Mucosa of descending colon (tissue), 3 donors: ENCODE measurements around the gene SERINC5. TPM values are rescaled to one million over a fixed set of nuclear protein-coding genes. Genes with fewer than 3 reads are reported as not detected.

Experiments used
- ATAC-seq: fragments of 200-7000 bp; cut with Tn5 transposase; one replicate; pipeline ENCODE4 v1.9.1; 2020; ENCODE audit warnings: mild to moderate bottlenecking, moderate library complexity
- DNase-seq, 3 donors: peaks; one replicate each; pipeline ENCODE4 v3.0.0-alpha.2; 2020
- H3K36me3 ChIP-seq: fragments of 200-600 bp; one replicate; pipeline ENCODE4 v1.8.0; 2021; ENCODE audit warnings: low read depth, mild to moderate bottlenecking
- H3K4me1 ChIP-seq: fragments of 200-600 bp; one replicate; pipeline ENCODE4 v1.8.0; 2021; ENCODE audit warnings: low read depth, mild to moderate bottlenecking
- H3K4me3 ChIP-seq: fragments of 200-600 bp; one replicate; pipeline ENCODE4 v1.8.0; 2021; ENCODE audit warnings: mild to moderate bottlenecking
- H3K9me3 ChIP-seq: fragments of 200-600 bp; one replicate; pipeline ENCODE4 v1.8.0; 2021; ENCODE audit warnings: mild to moderate bottlenecking
- intact Hi-C, 2 donors: fragments of 100-400 bp; cut with DNase I in 1 of 2; cut with micrococcal nuclease in 1 of 2; formaldehyde crosslinking; loops; one replicate each; pipeline versions ENCODE4 v1.11.0 to v1.11.1; 2022; cut with DNase I, micrococcal nuclease
- total RNA-seq, 3 donors: library from RNA; stranded (reverse); fragmentation: NEBNext Ultra II Directional in 2 of 3; extraction: Animal tissue kit (Norgen Biotek cat#: 25700) in 2 of 3; gene quantifications; one replicate each; pipeline versions ENCODE4 v1.2.1 to v1.2.4, GENCODE V29; 2021 to 2023
- TF ChIP-seq, protein P1 (sequence below): fragments of 200-600 bp; IDR thresholded peaks from one replicate; pipeline ENCODE4 v1.8.0; 2022; ENCODE audit warnings: antibody characterized with exemption, mild to moderate bottlenecking
- donor health status: DM: no; HTN: no; CAD: no; lungs with moderate emphysema.
- donor health status: DM: no; HTN: no; CAD: no.
- donor health status: DM: no; HTN: yes; CAD: no.

SERINC5 gene
- total RNA-seq, 3 donors from 2014 or later, result 66.6 to 153 (median 126) TPM

DNA sequence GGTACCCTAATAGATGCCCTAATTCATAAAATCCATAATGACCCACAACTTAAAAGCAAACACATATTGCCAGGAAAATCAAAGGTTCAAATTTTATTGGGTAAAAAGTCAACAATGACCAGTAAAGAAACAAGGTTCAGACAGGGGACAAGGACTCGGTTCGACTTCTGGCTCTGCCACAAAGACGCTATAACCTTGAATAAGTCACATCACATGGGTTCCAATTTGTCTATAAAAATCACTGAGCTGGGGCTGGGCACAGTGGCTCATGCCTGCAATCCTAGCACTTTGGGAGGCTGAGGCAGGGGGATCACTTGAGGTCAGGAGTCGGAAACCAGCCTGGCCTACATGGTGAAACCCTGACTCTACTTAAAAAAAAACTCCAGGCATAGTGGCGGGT lies 80.5 kb downstream of the SERINC5 start:
- Histone ChIP-seq H3K4me3 (no peak overlapping the region), H3K4me1 (peaks cover 2% of the 10 kb centered on the region), H3K9me3 (no peaks in the 10 kb centered on the region), H3K36me3 (no peaks in the 10 kb centered on the region)
- ATAC-seq, result peak; percentile 17
- intact Hi-C loops, result no loop called here
- DNase-seq, result no peak
- TF ChIP-seq, protein P1, sequence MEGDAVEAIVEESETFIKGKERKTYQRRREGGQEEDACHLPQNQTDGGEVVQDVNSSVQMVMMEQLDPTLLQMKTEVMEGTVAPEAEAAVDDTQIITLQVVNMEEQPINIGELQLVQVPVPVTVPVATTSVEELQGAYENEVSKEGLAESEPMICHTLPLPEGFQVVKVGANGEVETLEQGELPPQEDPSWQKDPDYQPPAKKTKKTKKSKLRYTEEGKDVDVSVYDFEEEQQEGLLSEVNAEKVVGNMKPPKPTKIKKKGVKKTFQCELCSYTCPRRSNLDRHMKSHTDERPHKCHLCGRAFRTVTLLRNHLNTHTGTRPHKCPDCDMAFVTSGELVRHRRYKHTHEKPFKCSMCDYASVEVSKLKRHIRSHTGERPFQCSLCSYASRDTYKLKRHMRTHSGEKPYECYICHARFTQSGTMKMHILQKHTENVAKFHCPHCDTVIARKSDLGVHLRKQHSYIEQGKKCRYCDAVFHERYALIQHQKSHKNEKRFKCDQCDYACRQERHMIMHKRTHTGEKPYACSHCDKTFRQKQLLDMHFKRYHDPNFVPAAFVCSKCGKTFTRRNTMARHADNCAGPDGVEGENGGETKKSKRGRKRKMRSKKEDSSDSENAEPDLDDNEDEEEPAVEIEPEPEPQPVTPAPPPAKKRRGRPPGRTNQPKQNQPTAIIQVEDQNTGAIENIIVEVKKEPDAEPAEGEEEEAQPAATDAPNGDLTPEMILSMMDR, result no peak

DNA sequence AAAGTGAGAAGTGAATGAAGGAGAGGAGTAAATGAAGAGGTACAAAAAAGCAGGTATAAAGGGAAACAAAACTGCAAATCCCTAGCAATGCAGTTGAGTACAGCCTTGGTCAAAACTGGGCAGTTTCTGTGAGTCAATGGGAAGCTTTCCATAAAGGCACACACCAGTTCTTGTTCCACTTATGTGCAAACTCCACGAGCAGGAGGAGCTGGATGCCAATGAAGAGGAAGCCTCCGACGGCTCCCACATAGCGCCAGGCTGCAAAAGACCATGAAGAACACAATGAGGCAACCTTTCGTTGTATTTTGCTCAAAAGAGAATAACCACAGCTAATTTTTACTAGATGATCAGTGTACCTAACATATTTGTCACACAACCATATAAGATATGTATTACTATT lies 81.1 kb downstream of the SERINC5 start:
- Histone ChIP-seq H3K4me3 (no peak overlapping the region), H3K9me3 (no peaks in the 10 kb centered on the region), H3K4me1 (no peaks in the 10 kb centered on the region), H3K36me3 (no peaks in the 10 kb centered on the region)
- no peak for ATAC-seq
- intact Hi-C loops, result no loop called here
- TF ChIP-seq, protein P1, result no peak
- DNase-seq, result no peak

DNA sequence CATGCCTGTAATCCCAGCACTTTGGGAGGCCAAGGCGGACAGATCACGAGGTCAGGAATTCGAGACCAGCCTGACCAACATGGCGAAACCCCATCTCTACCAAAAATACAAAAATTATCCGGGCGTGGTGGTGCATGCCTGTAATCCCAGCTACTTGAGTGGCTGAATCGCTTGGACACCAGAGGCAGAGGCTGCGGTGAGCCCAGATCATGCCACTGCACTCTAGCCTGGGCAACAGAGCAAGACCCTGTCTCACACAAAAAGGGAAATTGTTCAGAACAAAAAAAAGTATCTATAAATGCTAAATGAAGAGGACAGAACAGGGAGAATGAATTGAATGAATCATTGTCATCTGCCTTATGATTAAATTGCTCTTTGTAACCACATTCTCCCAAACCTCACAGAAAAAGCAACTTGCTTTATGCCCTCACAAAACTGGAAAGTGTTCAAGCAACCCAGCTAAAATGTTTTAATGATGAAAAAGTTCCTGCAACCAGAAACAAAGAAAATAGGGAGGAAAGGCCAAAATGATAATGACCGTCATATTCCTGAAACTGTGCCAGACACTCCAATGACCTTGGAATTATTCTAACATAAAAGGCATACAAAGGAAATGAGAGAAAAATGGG lies 83.7 kb downstream of the SERINC5 start:
- DNase-seq (no peak), ATAC-seq (no peak)
- H3K36me3 ChIP-seq, result no peaks in the 10 kb centered on the region
- intact Hi-C loops, result no loop called here
- no peaks in the 10 kb centered on the region for H3K4me1 ChIP-seq
- no peaks in the 10 kb centered on the region for H3K9me3 ChIP-seq
- TF ChIP-seq, protein P1, result no peak
- H3K4me3 ChIP-seq, result no peak overlapping the region

DNA sequence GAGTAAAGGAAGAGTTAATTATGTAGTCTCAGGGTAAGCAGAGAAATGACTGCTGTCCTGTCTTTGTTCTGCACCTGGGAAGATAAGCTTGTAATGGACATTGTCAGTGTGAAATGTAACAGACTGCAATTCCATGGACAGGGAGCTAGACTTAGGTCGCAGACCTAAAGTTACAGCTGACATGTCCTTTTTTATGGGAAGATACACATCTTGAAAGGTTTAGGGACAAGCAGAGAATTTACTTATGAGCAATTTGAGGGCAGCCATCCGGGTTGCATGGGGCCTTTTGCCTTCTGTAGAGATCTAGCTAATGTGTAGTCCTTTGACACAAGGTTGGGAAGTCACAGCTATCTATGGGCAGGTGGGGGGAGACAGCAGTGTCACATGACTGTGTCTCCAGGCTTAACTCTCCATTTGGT lies 85.7 kb downstream of the SERINC5 start:
- TF ChIP-seq, protein P1, result no peak
- ATAC-seq, result no peak
- H3K4me3 ChIP-seq, result no peak overlapping the region
- H3K4me1 ChIP-seq, result no peaks in the 10 kb centered on the region
- no peaks in the 10 kb centered on the region for H3K36me3 ChIP-seq
- intact Hi-C loops, result no loop called here
- DNase-seq, result no peak
- H3K9me3 ChIP-seq, result no peaks in the 10 kb centered on the region

DNA sequence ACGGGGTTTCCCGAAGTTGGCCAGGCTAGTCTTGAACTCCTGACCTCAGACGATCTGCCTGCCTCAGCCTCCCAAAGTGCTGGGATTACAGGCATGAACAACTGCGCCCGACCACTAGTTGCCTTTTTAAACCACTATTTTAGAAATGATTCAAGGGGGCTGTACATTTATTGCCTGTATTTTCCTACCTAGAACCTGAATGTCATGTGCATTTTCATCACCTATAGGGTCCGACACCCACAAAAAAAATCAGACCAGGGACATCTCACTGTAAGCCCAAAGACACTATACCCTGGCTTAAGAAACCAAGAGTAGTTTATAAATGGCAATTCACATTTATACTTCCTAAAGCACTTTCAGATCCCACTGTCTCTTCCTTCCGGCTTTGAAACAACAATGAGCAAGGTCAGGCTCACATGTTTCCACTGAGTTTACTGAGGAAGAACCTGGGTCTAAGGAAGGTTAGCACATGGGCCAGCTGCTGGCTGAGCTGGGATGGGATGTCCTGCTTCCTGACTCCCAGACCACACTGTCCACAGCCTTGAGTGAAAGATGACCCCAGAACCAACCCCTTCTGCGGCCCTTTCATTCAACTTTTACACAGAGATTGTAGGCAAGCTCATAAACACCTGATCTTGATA lies 87.3 kb downstream of the SERINC5 start:
- H3K36me3 ChIP-seq, result no peaks in the 10 kb centered on the region
- intact Hi-C loops, result no loop called here
- DNase-seq, result no peak
- H3K4me3 ChIP-seq, result no peak overlapping the region
- ATAC-seq, result no peak
- H3K9me3 ChIP-seq, result no peaks in the 10 kb centered on the region
- H3K4me1 ChIP-seq, result no peaks in the 10 kb centered on the region
- TF ChIP-seq, protein P1, result no peak
